Activated naive CD4-positive, alpha-beta T cell treated with anti-CD3 and anti-CD28 coated beads, Interleukin-2, amount 50 U/mL, for 24 hours (primary cell): Measurements from ENCODE around the gene PBX2.
"Not testable (repeated sequence)": the region's sequence is repeated elsewhere in the genome, so short reads cannot be mapped to it uniquely, and the experiment has no call there.

Experiments used
- H3K27ac Mint-ChIP-seq: one replicate; pipeline ENCODE4 v1.8.0; 2021; ENCODE audit warnings: mild to moderate bottlenecking, mixed read lengths
- H3K27me3 Mint-ChIP-seq: one replicate; pipeline ENCODE4 v1.8.0; 2021; ENCODE audit warnings: mixed read lengths
- H3K36me3 Mint-ChIP-seq: one replicate; pipeline ENCODE4 v1.8.0; 2021; ENCODE audit warnings: mixed read lengths
- H3K4me1 Mint-ChIP-seq: one replicate; pipeline ENCODE4 v1.8.0; 2021; ENCODE audit warnings: mixed read lengths
- H3K4me3 Mint-ChIP-seq: one replicate; pipeline ENCODE4 v1.8.0; 2021; ENCODE audit warnings: mild to moderate bottlenecking, mixed read lengths
- H3K9me3 Mint-ChIP-seq: one replicate; pipeline ENCODE4 v1.8.0; 2021; ENCODE audit warnings: mixed read lengths

The PBX2 gene

DNA sequence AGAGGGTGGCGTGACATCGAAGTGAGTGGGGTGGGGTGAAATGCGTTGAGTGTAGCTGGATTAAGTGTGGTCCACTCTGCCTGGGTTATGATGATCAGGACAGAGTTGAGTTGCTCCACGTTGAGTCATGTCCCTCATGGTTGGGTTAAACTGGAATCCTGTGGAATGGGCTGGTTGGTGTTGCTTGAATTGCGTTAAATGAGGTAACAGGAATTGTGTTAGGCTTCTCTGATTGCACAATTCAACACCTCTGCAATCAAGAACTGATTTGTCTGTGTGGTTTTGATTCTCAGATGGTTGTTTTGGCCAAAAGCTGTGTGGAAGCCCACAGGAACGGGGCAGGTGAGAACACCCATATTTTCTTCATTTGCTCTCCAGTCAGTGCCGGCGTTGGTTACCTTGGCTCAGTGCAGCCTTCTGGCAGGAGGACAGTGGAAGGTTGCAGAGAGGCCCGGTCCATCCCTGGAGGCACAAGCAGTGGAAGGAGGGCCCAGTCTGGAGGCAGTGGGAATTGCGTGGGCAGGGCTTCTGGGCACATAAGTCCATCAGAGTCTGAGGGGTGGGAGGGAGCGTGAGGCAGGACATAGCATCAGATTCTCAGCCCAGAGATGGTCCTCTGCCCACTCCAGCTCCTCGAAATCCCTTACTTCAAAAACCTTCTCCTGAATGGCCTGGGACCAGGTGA is 22.2 kb upstream of the PBX2 start:
- no peaks in the 10 kb centered on the region for H3K36me3 Mint-ChIP-seq
- no peaks in the 10 kb centered on the region for H3K4me1 Mint-ChIP-seq
- H3K27me3 Mint-ChIP-seq = no peaks in the 10 kb centered on the region
- H3K9me3 Mint-ChIP-seq = no peaks in the 10 kb centered on the region
- no peak overlapping the region for H3K4me3 Mint-ChIP-seq
- no peak overlapping the region for H3K27ac Mint-ChIP-seq

DNA sequence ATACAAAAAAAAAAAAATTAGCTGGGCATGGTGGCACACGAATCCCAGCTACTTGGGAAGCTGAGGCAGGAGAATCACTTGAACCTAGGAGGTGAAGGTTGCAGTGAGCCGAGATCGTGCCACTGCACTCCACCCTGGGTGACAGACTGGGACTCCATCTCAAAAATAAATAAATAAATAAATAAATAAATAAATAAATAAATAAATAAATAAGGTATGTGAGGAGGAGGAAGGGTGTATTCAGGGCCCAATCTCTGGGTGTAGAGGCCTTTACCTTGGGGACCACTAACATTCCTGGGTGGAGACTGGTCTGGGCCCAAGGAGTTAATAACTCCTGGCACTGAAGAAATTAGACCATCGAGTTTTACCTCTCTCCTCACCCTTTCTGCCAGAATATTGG is 21.4 kb upstream of the PBX2 start:
- not testable (repeated sequence) for H3K4me1 Mint-ChIP-seq, H3K27ac Mint-ChIP-seq, H3K4me3 Mint-ChIP-seq, H3K9me3 Mint-ChIP-seq, H3K36me3 Mint-ChIP-seq, H3K27me3 Mint-ChIP-seq

DNA sequence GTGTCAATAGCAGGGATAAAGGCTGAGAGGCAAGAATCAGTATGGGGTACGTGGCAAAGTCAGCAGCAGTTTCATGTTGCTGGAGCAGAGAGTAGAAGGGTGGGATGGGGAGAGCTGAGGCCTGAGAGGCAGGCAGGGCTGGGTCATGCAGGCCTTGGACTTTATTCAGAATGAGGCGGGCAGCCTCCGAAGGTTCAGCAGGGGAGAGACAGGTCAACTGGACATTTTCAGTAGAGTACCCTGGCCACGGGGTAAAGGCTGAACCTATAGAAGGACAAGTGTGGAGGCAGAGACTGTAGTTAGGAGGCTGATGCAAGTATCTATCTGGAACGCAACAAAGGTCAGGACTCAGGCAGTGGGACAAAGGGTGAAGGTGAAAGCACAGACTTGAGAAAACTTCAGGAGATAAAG is 20.2 kb upstream of the PBX2 start:
- H3K4me3 Mint-ChIP-seq = no peak overlapping the region
- no peaks in the 10 kb centered on the region for H3K9me3 Mint-ChIP-seq
- no peaks in the 10 kb centered on the region for H3K36me3 Mint-ChIP-seq
- H3K27me3 Mint-ChIP-seq = no peaks in the 10 kb centered on the region
- H3K4me1 Mint-ChIP-seq = no peaks in the 10 kb centered on the region
- H3K27ac Mint-ChIP-seq = no peak overlapping the region

DNA sequence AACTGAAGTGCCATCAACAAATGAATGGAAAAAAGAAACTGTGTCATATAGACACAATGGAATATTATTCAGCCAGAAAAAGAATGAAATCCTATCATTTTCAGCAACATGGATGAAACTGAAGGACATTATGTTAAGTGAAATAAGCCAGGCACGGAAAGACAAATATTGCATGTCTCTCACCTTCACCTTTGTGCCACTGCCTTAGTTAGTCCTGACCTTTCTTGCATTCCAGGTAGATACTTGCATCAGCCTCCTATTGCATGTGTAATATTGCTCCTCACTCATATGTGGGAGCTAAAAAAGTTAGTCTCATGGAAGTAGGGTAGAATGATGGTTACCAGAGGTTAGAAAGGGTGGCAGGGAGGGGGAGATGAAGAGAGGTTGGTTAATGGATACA is 19.0 kb upstream of the PBX2 start:
- peak overlapping the region; percentile 19 for H3K27ac Mint-ChIP-seq
- H3K4me3 Mint-ChIP-seq = no peak overlapping the region
- H3K36me3 Mint-ChIP-seq = no peaks in the 10 kb centered on the region
- H3K27me3 Mint-ChIP-seq = no peaks in the 10 kb centered on the region
- no peaks in the 10 kb centered on the region for H3K9me3 Mint-ChIP-seq
- no peaks in the 10 kb centered on the region for H3K4me1 Mint-ChIP-seq

DNA sequence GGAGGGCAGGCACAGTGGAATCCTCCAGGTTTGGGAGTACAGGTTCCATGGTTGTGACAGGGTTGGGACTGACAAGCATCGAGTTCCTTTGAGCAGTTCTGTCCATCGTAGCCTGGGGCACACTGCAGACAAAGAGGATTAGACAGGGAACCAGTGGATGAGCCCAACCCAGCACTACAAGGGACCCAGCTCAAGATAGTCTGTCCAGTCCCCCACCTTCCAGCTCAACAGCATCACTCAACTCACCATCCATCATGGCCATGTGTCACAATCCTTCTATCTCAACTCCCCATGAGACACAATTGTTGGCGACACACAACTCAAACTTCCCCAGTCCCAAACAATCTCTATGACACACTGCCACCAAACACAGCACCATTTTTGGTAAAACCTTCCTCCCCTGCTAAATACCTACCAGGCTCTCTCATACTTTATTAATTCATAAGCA is 14.3 kb upstream of the PBX2 start:
- H3K9me3 Mint-ChIP-seq = no peaks in the 10 kb centered on the region
- no peaks in the 10 kb centered on the region for H3K27me3 Mint-ChIP-seq
- no peak overlapping the region for H3K27ac Mint-ChIP-seq
- H3K4me3 Mint-ChIP-seq = no peak overlapping the region
- H3K4me1 Mint-ChIP-seq = no peaks in the 10 kb centered on the region
- H3K36me3 Mint-ChIP-seq = no peaks in the 10 kb centered on the region

DNA sequence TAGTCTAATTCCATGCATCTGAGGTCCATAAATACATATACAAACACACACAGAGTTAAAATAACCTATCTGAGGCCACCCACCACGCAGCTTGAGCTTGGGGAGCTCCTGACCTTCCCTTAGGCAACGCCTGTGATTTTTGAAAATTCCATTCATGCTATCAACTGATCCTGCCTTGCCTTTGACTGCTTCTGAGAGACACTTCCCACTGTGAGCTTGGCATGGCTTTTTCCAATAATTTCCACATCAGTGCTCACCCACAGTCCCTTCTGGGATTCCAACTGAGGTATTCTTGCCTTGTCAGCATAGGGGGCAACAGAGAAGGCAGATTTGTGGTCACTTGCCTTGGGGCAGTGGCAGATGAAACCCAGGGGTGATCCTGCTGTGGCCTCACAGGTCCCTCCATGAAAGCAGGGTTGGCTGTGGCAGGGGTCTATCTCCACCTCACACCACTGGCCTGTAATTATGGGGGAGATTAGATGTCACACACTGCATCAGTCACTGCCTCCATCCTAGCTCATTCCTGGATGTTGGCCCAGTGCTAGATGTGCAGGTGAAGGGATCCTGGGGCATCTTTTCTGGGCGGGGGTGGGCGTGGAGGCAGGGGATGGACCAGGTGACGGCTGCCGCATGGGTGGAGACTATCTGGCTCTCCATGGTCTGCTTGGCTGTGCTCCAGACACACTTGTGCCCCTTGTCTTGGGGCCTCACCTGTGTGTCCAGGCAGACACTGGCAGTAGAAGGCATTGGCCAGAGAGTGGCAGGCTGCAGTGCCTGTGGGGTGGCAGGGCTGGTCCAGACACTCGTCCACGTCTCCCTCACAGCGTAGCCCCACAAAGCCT is 13.6 kb upstream of the PBX2 start:
- H3K4me1 Mint-ChIP-seq = no peaks in the 10 kb centered on the region
- no peaks in the 10 kb centered on the region for H3K27me3 Mint-ChIP-seq
- no peak overlapping the region for H3K4me3 Mint-ChIP-seq
- H3K27ac Mint-ChIP-seq = no peak overlapping the region
- no peaks in the 10 kb centered on the region for H3K9me3 Mint-ChIP-seq
- H3K36me3 Mint-ChIP-seq = no peaks in the 10 kb centered on the region

DNA sequence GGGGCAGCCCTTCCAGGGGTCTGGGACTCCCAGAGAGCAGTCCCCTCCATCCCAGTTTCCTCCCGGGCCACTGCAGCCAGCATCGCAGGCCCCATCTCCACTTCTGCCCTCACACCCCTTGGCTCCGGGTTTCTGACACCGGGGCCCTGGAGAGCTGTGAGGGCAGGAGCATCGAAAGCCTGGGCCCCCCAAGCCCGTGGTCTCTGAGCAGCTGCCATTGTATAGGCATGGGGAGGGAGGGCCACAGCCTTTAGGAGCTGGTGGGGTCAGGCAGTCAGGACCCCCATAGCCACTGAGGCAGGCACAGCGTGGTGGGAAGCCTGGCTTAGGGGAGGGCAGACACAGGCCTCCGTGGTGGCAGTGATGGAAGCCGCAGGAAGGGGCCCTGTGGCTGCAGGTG is 12.2 kb upstream of the PBX2 start:
- H3K9me3 Mint-ChIP-seq = no peaks in the 10 kb centered on the region
- peaks cover under 1% of the 10 kb centered on the region for H3K4me1 Mint-ChIP-seq
- H3K27me3 Mint-ChIP-seq = no peaks in the 10 kb centered on the region
- H3K36me3 Mint-ChIP-seq = no peaks in the 10 kb centered on the region
- H3K4me3 Mint-ChIP-seq = no peak overlapping the region
- no peak overlapping the region for H3K27ac Mint-ChIP-seq

DNA sequence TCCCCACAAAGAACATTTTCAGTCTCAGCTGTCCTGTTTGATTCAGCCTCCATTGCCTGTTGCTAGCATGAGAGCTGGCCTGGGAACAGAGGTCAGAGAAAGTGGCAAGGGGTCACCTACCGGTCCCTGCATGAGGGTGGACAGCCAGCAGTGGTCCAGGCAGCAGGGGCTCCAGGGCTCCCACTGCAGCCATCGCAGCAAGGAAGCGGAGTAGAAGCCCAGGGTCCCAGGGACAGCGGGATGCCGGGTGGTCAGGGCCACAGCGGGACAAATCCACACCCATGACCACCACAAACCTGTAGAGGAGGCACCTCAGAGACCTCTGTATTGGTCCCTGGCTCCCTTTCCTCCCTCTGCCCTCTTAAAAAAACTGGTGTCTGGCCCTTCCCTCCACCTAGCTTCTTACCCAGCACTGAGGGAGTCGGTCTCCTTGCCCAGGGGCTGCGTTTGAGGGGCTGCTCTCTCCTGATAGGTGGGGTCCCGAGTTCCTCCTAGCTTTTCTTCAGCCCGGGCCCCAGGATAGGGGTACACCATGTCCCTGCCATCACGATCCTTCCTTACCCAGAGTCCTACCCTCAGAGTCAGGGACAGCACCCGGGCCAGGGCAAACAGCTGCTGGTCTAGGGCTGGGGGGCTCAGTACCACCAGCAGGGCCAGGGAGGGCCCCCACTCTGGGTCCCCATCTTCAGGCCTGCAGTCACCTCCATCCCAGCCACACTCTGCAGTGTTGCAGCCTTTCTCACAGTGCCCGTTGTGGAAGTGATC is 10.9 kb upstream of the PBX2 start:
- no peak overlapping the region for H3K27ac Mint-ChIP-seq
- peaks cover 11% of the 10 kb centered on the region for H3K4me1 Mint-ChIP-seq
- H3K27me3 Mint-ChIP-seq = no peaks in the 10 kb centered on the region
- H3K9me3 Mint-ChIP-seq = no peaks in the 10 kb centered on the region
- no peaks in the 10 kb centered on the region for H3K36me3 Mint-ChIP-seq
- no peak overlapping the region for H3K4me3 Mint-ChIP-seq

DNA sequence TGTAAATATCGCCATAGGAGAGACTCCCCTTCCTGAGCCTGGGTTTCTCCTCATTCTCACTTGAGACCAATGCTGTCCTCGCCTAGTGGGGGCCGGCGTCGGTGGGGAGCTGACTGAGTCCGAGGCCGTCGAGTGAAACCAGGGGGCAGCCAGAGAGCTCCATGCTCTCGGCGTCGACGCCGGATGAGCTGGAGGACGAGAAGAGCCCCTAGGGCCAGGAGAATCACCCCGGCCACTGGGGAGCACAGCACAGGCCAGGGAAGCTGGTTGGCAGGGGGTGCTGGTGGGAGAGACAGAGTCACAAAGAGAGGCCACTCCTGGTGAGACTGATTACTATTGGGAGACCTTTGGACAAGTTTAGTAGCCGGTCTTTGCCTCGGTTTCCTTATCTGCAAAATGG is 8.9 kb upstream of the PBX2 start:
- H3K27ac Mint-ChIP-seq = no peak overlapping the region
- H3K4me3 Mint-ChIP-seq = no peak overlapping the region

DNA sequence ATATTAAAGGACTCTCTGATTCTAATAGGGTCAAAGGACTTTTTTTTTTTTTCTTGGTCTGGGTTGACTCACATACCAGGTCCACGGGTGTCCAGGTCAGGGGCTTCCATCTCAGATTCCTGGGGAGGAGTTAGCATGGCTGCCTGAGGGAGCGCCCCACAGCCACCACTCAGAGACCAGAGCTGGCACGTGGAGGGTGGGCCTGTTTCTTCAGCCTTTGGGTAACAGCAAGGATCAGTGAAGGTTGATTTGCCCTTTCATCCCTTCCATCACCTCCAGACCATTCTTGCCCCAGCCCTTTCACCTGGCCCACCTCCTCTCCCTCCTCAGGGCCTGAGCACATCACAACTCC is 8.3 kb upstream of the PBX2 start:
- Mint-ChIP-seq H3K4me1 (peaks cover 33% of the 10 kb centered on the region), H3K27ac (no peak overlapping the region), H3K36me3 (no peaks in the 10 kb centered on the region), H3K4me3 (no peak overlapping the region), H3K9me3 (no peaks in the 10 kb centered on the region), H3K27me3 (no peaks in the 10 kb centered on the region)

More for the DNA sequence above, 8.9 kb upstream of the PBX2 start:
- peaks cover 28% of the 10 kb centered on the region for H3K4me1 Mint-ChIP-seq
- H3K36me3 Mint-ChIP-seq = no peaks in the 10 kb centered on the region
- no peaks in the 10 kb centered on the region for H3K27me3 Mint-ChIP-seq
- no peaks in the 10 kb centered on the region for H3K9me3 Mint-ChIP-seq

DNA sequence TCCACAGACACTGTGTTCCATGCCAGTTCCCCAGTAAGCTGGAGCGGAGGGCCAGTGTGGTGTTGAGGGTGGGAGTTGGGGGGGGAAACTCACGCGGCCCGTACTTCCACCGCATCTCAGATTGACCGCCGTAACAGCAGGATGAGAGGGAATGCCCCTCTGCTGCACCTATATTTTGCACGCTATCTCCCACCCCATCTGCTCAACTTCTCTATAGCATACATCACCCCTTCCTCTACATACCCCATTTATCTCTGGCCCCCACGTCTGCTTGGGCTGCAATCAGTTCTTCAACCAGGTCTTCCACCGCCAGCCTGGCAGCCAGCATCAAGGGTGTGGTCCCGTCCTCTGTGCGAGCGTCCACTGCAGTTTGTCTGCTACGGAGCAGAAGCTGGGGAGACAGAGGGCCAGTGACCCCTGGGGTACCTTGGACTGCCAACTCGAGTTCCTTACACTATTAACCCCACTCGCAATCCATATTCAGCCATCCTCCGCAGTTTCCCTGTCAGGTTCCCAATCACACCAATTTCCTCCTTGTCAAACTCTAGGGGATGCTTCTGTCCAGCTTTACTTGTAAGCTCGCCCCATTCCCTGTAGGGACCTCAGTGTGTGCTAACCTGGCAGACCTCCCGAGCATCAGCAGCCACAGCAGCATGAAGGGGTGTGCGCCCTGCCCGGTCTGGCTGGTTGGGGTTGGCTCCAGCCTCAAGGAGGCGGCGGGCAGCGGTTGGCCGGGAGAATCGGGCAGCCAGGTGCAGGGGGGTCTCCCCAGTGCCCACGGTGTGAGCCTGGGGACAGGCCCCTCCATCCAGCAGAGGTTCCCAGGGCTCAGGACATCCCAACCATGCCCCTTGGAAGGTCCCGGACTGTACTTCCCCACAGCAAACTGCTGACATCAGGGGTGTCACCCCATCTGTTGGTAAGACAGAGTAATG is 6.9 kb upstream of the PBX2 start:
- Mint-ChIP-seq H3K27ac (peak overlapping the region; percentile 69), H3K36me3 (no peaks in the 10 kb centered on the region), H3K9me3 (no peaks in the 10 kb centered on the region), H3K4me1 (peaks cover 40% of the 10 kb centered on the region), H3K27me3 (no peaks in the 10 kb centered on the region), H3K4me3 (peak overlapping the region; percentile 95)

DNA sequence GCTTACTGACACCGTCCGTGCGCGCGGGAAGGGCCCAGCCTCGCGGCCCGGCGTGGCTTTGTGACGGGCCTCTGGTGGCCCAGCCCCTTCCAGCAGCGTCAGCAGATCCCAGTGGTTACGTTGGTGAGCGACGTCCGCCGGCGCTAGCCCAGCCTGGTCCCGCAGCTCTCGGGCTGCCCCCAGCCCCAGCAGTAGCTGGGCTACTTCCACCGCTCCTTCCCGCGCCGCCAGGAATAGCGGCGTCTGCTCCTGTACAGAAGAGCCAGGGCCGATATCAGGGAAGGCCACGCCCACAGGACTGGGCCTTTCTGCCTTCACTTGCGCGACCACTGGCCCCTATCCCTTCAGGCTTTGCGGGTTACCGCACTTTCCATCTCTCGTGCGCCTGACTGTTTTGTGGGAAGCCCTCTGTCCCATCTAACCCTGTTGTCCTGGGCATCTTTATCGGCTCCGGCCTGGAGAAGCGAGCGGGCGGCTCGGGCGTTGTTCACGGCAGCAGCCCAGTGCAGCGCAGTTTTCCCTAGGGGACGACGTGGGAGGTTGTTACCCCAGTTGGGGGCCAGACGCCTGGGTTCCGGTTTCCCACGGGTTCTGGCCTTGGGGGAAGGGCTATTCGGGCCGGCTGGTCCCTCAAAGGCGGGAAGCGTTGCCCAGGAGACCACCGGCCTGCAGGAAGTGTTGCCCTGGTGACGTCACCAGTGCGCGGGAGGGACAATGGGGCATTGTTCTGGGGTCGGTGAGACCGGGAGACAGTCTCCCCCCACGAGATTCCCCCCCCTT is 6.1 kb upstream of the PBX2 start:
- H3K9me3 Mint-ChIP-seq = no peaks in the 10 kb centered on the region
- no peaks in the 10 kb centered on the region for H3K27me3 Mint-ChIP-seq
- H3K4me3 Mint-ChIP-seq = peak overlapping the region; percentile 95
- H3K36me3 Mint-ChIP-seq = peaks cover 3% of the 10 kb centered on the region
- H3K4me1 Mint-ChIP-seq = peaks cover 47% of the 10 kb centered on the region
- H3K27ac Mint-ChIP-seq = peak overlapping the region; percentile 98

DNA sequence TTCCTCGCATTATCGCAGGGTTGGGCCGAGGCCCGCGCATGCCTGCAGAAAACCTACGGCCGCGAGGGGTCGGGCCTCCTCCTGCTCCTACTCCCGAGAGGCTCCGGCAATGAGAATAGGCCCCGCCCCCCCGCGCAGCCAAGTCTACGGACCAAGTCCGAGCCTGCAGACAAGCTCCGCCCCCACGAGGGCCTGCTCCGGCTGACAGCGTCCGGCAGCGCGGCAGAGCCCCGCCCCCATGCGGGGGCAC is 5.6 kb upstream of the PBX2 start:
- Mint-ChIP-seq H3K4me1 (peaks cover 49% of the 10 kb centered on the region), H3K4me3 (peak overlapping the region; percentile 95), H3K27ac (peak overlapping the region; percentile 97), H3K36me3 (peaks cover 3% of the 10 kb centered on the region), H3K9me3 (no peaks in the 10 kb centered on the region), H3K27me3 (no peaks in the 10 kb centered on the region)

DNA sequence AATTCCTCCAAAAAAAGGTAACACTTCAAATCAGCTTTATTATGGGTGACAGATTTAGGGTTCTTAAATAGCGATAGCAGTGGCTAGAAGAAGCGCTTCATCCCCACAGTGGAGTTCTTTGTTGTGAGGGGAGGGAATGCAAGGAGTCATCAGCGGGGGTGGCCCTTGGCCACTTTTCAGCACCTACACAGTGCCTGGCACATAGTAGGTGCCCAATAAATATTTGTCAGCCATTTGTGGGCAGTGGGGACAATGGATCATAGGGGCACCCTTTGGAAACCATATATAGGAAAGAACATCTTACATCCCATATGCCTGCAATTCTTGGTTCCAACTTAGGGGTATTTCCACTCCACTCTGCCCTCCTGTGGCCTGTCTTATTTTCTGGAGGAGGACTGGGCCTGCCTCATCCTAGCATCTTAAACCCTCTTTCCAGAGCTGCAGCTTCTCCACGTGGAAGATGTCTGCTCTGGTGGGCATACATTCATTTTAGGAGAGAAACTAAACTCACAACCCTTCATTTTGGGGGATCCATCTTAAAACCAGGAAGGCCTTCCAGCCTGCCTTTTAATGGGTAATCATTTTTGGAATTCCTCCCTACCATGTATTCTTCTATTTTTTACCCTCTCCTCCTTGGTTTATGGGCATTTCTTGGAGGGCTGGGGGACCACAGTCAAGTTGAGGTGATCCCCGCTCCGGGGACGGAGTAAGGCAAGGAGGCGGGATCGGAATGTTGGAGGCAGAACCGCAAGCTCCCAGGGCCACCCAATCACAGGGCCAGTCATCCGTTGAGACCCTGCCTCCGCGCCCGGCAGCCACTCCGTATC is 5.0 kb upstream of the PBX2 start:
- H3K27ac Mint-ChIP-seq = peak overlapping the region; percentile 97
- H3K27me3 Mint-ChIP-seq = no peaks in the 10 kb centered on the region
- peaks cover 3% of the 10 kb centered on the region for H3K36me3 Mint-ChIP-seq
- H3K4me1 Mint-ChIP-seq = peaks cover 49% of the 10 kb centered on the region
- H3K9me3 Mint-ChIP-seq = no peaks in the 10 kb centered on the region
- peak overlapping the region; percentile 95 for H3K4me3 Mint-ChIP-seq
